ENCODE data around the gene CCNDBP1.
A peak's percentile ranks its signal among the peaks of the same experiment; 100 is the strongest.
"Not testable (repeated sequence)": the region's sequence is repeated elsewhere in the genome, so short reads cannot be mapped to it uniquely, and the experiment has no call there.

CCNDBP1 gene, protein sequence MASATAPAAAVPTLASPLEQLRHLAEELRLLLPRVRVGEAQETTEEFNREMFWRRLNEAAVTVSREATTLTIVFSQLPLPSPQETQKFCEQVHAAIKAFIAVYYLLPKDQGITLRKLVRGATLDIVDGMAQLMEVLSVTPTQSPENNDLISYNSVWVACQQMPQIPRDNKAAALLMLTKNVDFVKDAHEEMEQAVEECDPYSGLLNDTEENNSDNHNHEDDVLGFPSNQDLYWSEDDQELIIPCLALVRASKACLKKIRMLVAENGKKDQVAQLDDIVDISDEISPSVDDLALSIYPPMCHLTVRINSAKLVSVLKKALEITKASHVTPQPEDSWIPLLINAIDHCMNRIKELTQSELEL

GRCh38 chr15:43185157-43186002 lies at the start of gene CCNDBP1:
Gene CCNDBP1, plus strand, starts transcription at chr15:43185403. Its CDS starts 96 bp downstream, at chr15:43185499.
- H3K27me3 Mint-ChIP-seq = no peaks in the 10 kb centered on the region
- DNase-seq = peak; percentile 93

GRCh38 chr15:43143203-43143941 lies 41.8 kb upstream of the CCNDBP1 start:
- Mint-ChIP-seq H3K27me3 (no peaks in the 10 kb centered on the region), H3K4me1 (peaks cover 10% of the 10 kb centered on the region), H3K9me3 (no peaks in the 10 kb centered on the region), H3K4me3 (no peak overlapping the region), H3K27ac (no peak overlapping the region), H3K36me3 (ENCODE audit: low read depth) (peaks cover 34% of the 10 kb centered on the region)
- no peak for ATAC-seq
- DNase-seq = no peak

More at GRCh38 chr15:43185157-43186002, at the start of gene CCNDBP1:
- peak within 1 kb of the TSS; percentile 94 for H3K4me3 Mint-ChIP-seq
- peak; percentile 98 for ATAC-seq
- H3K36me3 Mint-ChIP-seq (ENCODE audit: low read depth) = peaks cover 10% of the 10 kb centered on the region
- peaks cover 19% of the 10 kb centered on the region for H3K4me1 Mint-ChIP-seq
- H3K9me3 Mint-ChIP-seq = no peaks in the 10 kb centered on the region
- peak within 1 kb of the TSS; percentile 93 for H3K27ac Mint-ChIP-seq

- H3K4me3 Mint-ChIP-seq = no peak overlapping the region
- no peak overlapping the region for H3K27ac Mint-ChIP-seq
- peaks cover 10% of the 10 kb centered on the region for H3K4me1 Mint-ChIP-seq
- no peaks in the 10 kb centered on the region for H3K27me3 Mint-ChIP-seq
- DNase-seq (no peak), ATAC-seq (no peak)
- H3K9me3 Mint-ChIP-seq = no peaks in the 10 kb centered on the region
- H3K36me3 Mint-ChIP-seq (ENCODE audit: low read depth) = peaks cover 32% of the 10 kb centered on the region
Observed at GRCh38 chr15:43144512-43144911, 40.7 kb upstream of the CCNDBP1 start.

DNA sequence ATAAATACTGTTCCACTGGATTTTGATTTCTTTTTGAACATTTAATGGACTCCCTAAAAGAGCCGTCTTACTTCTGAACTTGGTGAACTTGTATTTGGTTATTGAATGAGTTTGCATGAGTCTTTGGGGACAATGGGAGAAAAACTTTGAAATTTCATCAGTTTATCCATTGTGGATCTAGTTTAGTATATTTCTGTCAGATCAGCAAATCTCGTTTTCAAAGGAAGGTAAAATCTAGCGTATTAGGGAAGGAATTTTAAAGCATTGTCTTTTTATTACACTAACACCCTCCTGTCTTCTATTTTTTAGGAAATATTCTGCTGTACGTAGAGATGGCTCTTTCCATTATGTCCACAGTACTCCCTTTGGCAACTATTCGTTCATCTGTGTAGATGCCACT lies 39.0 kb upstream of the CCNDBP1 start:
- H3K27ac Mint-ChIP-seq = no peak overlapping the region
- peaks cover 26% of the 10 kb centered on the region for H3K36me3 Mint-ChIP-seq (ENCODE audit: low read depth)
- peaks cover 12% of the 10 kb centered on the region for H3K4me1 Mint-ChIP-seq

GRCh38 chr15:43150191-43150929 lies 34.8 kb upstream of the CCNDBP1 start:
- H3K4me3 Mint-ChIP-seq = no peak overlapping the region
- ATAC-seq = no peak

More for the DNA sequence above, 39.0 kb upstream of the CCNDBP1 start:
- ATAC-seq = no peak
- H3K27me3 Mint-ChIP-seq = no peaks in the 10 kb centered on the region
- H3K4me3 Mint-ChIP-seq = no peak overlapping the region
- no peak for DNase-seq
- no peaks in the 10 kb centered on the region for H3K9me3 Mint-ChIP-seq

GRCh38 chr15:43151688-43152087 lies 33.5 kb upstream of the CCNDBP1 start:
- H3K27ac Mint-ChIP-seq = no peak overlapping the region
- no peak overlapping the region for H3K4me3 Mint-ChIP-seq
- DNase-seq (no peak), ATAC-seq (no peak)
- peaks cover 10% of the 10 kb centered on the region for H3K4me1 Mint-ChIP-seq
- no peaks in the 10 kb centered on the region for H3K9me3 Mint-ChIP-seq
- peaks cover 46% of the 10 kb centered on the region for H3K36me3 Mint-ChIP-seq (ENCODE audit: low read depth)
- H3K27me3 Mint-ChIP-seq = no peaks in the 10 kb centered on the region

More at GRCh38 chr15:43150191-43150929, 34.8 kb upstream of the CCNDBP1 start:
- no peak overlapping the region for H3K27ac Mint-ChIP-seq
- peaks cover 10% of the 10 kb centered on the region for H3K4me1 Mint-ChIP-seq
- H3K27me3 Mint-ChIP-seq = no peaks in the 10 kb centered on the region
- peaks cover 41% of the 10 kb centered on the region for H3K36me3 Mint-ChIP-seq (ENCODE audit: low read depth)
- no peak for DNase-seq
- H3K9me3 Mint-ChIP-seq = no peaks in the 10 kb centered on the region

DNA sequence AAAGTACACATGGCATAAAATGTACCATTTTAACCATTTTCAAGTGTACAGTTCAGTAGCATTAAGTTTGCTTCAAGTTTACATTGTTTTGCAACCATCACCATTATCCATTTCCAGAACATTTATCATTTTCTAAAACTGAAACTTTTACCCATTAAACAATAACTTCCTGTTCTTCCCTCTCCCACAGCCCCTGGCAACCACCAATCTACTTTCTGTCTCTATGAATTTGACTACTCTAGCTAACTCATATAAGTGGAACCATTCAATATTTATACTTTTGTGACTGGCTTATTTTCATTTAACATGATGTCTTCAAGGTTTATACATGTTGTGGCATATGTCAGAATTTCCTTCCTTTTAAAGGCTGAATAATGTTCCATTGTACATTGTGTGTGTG lies 31.9 kb upstream of the CCNDBP1 start:
- no peak for ATAC-seq
- H3K27ac Mint-ChIP-seq = no peak overlapping the region

DNA sequence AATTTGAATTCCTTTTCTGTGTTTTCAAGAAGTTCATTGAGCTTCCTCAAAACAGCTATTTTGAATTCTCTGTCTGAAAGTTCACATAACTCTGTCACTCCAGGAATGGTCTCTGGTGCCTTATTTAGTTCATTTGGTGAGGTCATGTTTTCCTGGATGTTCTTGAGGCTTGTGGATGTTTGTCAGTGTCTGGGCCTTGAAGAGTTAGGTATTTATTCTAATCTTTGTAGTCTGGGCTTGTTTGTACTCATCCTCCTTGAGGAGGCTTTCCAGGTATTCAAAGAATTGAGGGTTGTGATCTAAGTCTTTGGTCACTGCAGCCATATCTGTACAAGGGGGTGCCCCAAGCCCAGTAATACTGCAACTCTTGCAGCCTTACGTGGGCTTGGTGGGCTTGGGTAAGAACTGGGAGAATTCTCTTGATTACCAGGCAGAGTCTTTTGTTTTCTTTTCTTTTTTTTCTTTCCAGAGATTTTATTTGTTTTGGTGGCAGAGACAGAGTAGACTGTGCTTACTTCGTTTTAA lies 19.3 kb upstream of the CCNDBP1 start:
- H3K4me1 Mint-ChIP-seq = no peaks in the 10 kb centered on the region
- H3K9me3 Mint-ChIP-seq = peaks cover 4% of the 10 kb centered on the region
- no peaks in the 10 kb centered on the region for H3K27me3 Mint-ChIP-seq
- H3K36me3 Mint-ChIP-seq (ENCODE audit: low read depth) = peaks cover 33% of the 10 kb centered on the region
- ATAC-seq (no peak), DNase-seq (no peak)
- H3K4me3 Mint-ChIP-seq = no peak overlapping the region
- H3K27ac Mint-ChIP-seq = no peak overlapping the region

More for the DNA sequence above, 31.9 kb upstream of the CCNDBP1 start:
- Mint-ChIP-seq H3K27me3 (no peaks in the 10 kb centered on the region), H3K9me3 (no peaks in the 10 kb centered on the region), H3K4me3 (no peak overlapping the region), H3K36me3 (ENCODE audit: low read depth) (peaks cover 46% of the 10 kb centered on the region), H3K4me1 (peaks cover 10% of the 10 kb centered on the region)
- DNase-seq = no peak

GRCh38 chr15:43167261-43167660 lies 17.9 kb upstream of the CCNDBP1 start:
- H3K4me3 Mint-ChIP-seq, H3K4me1 Mint-ChIP-seq, ATAC-seq, H3K9me3 Mint-ChIP-seq, H3K27me3 Mint-ChIP-seq, H3K27ac Mint-ChIP-seq, DNase-seq: not testable (repeated sequence)
- peaks cover 38% of the 10 kb centered on the region for H3K36me3 Mint-ChIP-seq (ENCODE audit: low read depth)

DNA sequence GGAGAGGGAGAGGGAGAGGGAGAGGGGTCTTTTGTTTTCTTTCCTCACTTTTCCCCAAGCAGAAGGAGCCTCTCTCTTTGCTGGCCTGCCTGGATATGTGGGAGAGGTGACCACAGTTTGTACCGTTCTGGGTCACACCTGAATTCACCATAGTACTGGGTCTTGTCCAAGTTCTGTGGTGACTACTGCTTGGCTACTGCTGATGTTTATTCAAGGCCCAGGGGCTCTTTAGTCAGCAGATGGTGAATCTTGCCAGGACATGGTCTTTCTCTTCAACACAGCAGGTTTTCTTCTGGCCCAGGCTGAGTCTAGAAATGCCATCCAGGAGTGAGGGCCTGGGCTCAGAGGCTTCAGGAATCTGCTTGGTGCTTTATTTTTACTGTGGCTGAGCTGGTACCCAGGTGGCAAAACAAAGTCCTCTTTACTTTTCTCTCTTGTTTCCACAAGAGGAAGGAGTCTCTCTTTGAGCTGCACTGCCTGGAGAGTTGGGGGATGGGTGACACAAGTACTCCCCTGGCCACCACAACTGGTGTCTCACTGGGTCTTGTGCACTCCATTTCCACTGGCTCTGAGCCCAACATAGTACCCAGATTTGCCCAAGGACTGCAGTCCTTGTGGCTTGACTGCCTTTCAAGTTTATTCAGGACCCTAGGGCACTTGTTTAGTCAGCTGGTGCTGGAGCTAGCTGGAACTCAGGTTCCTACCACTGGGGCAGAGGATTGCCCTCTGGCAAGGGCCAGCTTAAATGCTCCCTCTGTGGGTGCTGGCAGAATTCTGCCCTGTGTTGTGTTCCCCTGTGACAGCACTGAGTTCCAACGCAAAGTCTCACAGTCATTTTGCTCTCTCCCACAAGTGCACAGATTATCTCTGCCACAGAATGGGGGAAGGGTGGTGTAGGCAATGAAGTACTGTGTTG lies 16.8 kb upstream of the CCNDBP1 start:
- Mint-ChIP-seq H3K4me3 (no peak overlapping the region), H3K4me1 (no peaks in the 10 kb centered on the region), H3K36me3 (ENCODE audit: low read depth) (peaks cover 44% of the 10 kb centered on the region), H3K27ac (peak overlapping the region; percentile 10), H3K9me3 (peaks cover 4% of the 10 kb centered on the region), H3K27me3 (no peaks in the 10 kb centered on the region)
- DNase-seq (no peak), ATAC-seq (no peak)

DNA sequence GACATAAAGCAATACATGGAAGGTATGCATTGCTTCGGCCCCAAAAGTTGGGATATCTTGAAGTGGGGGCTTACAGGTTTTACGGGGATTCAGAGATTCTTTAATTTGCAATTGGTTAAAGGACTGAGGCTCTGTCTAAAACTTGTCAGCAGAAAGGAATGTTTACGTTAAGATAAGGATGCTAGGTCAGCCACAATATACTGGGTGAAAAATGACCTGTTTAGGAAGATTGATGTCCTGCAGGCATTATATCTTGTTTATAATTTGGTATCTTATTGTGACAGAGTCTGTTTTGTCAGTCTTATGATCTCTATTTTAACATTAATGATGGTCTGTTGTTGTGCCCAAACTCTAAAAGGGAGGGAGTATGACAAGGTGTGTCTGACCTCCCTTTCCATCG lies 15.3 kb upstream of the CCNDBP1 start:
- H3K27ac Mint-ChIP-seq = no peak overlapping the region
- ATAC-seq (no peak), DNase-seq (no peak)
- no peaks in the 10 kb centered on the region for H3K27me3 Mint-ChIP-seq
- no peak overlapping the region for H3K4me3 Mint-ChIP-seq
- peaks cover 4% of the 10 kb centered on the region for H3K9me3 Mint-ChIP-seq
- no peaks in the 10 kb centered on the region for H3K4me1 Mint-ChIP-seq
- peaks cover 43% of the 10 kb centered on the region for H3K36me3 Mint-ChIP-seq (ENCODE audit: low read depth)

- not testable (repeated sequence) for DNase-seq, H3K4me3 Mint-ChIP-seq, H3K4me1 Mint-ChIP-seq, H3K27ac Mint-ChIP-seq, ATAC-seq, H3K27me3 Mint-ChIP-seq, H3K9me3 Mint-ChIP-seq
- peaks cover 34% of the 10 kb centered on the region for H3K36me3 Mint-ChIP-seq (ENCODE audit: low read depth)
Observed at GRCh38 chr15:43175656-43176309, 9.4 kb upstream of the CCNDBP1 start.

All from activated naive CD8-positive, alpha-beta T cell treated with anti-CD3 and anti-CD28 coated beads, Interleukin-2, amount 50 U/mL, for 24 hours (primary cell).